ENCODE data around the gene TCF20.

The TCF20 gene

GRCh38 chr22:42261296-42261695 lies 9.2 kb downstream of the TCF20 start:
- DNase-seq = no peak
- H3K9me3 ChIP-seq (ENCODE audit: severe bottlenecking) = no peaks in the 10 kb centered on the region
- no peak overlapping the region for H3K4me3 ChIP-seq (ENCODE audit: low read depth, low read length)
- no peak for TF ChIP-seq CTCF (IDR thresholded peaks at IDR 0.05; ENCODE audit: low read depth, low read length)
- no peaks in the 10 kb centered on the region; the same call in none of the 2 replicates for H3K36me3 ChIP-seq
- H3K27ac ChIP-seq = no peak overlapping the region
- H3K27me3 ChIP-seq (ENCODE audit: insufficient read depth, low read depth, severe bottlenecking) = no peaks in the 10 kb centered on the region

GRCh38 chr22:42258126-42258525 lies 12.3 kb downstream of the TCF20 start:
- no peak for DNase-seq
- no peak for TF ChIP-seq CTCF (IDR thresholded peaks at IDR 0.05; ENCODE audit: low read depth, low read length)
- no peak overlapping the region for H3K27ac ChIP-seq
- no peaks in the 10 kb centered on the region for H3K27me3 ChIP-seq (ENCODE audit: insufficient read depth, low read depth, severe bottlenecking)
- H3K9me3 ChIP-seq (ENCODE audit: severe bottlenecking) = no peaks in the 10 kb centered on the region
- no peaks in the 10 kb centered on the region; the same call in none of the 2 replicates for H3K36me3 ChIP-seq
- no peak overlapping the region for H3K4me3 ChIP-seq (ENCODE audit: low read depth, low read length)

- no peak for DNase-seq
- Histone ChIP-seq H3K27ac (no peak overlapping the region), H3K9me3 (ENCODE audit: severe bottlenecking) (no peaks in the 10 kb centered on the region), H3K27me3 (ENCODE audit: insufficient read depth, low read depth, severe bottlenecking) (no peaks in the 10 kb centered on the region), H3K36me3 (no peaks in the 10 kb centered on the region; the same call in none of the 2 replicates), H3K4me3 (ENCODE audit: low read depth, low read length) (no peak overlapping the region)
- no peak for TF ChIP-seq CTCF (IDR thresholded peaks at IDR 0.05; ENCODE audit: low read depth, low read length)
Observed at GRCh38 chr22:42257386-42257785, 13.1 kb downstream of the TCF20 start.

GRCh38 chr22:42256930-42257329 lies 13.5 kb downstream of the TCF20 start:
- Histone ChIP-seq H3K9me3 (ENCODE audit: severe bottlenecking) (no peaks in the 10 kb centered on the region), H3K36me3 (no peaks in the 10 kb centered on the region; the same call in 1 of the 2 replicates), H3K27me3 (ENCODE audit: insufficient read depth, low read depth, severe bottlenecking) (no peaks in the 10 kb centered on the region), H3K4me3 (ENCODE audit: low read depth, low read length) (no peak overlapping the region), H3K27ac (no peak overlapping the region)
- DNase-seq = no peak
- TF ChIP-seq CTCF (IDR thresholded peaks at IDR 0.05; ENCODE audit: low read depth, low read length) = no peak

GRCh38 chr22:42256220-42256619 lies 14.2 kb downstream of the TCF20 start:
- no peak for DNase-seq
- Histone ChIP-seq H3K27me3 (ENCODE audit: insufficient read depth, low read depth, severe bottlenecking) (no peaks in the 10 kb centered on the region), H3K9me3 (ENCODE audit: severe bottlenecking) (no peaks in the 10 kb centered on the region), H3K4me3 (ENCODE audit: low read depth, low read length) (no peak overlapping the region), H3K27ac (no peak overlapping the region), H3K36me3 (no peaks in the 10 kb centered on the region; the same call in 1 of the 2 replicates)
- TF ChIP-seq CTCF (IDR thresholded peaks at IDR 0.05; ENCODE audit: low read depth, low read length) = no peak

GRCh38 chr22:42249831-42250230 lies 20.6 kb downstream of the TCF20 start:
- no peak for DNase-seq
- H3K27ac ChIP-seq = no peak overlapping the region
- 0 out of 2 replicates have a peak, but pooled peaks cover 4% of the 10 kb centered on the region for H3K36me3 ChIP-seq
- TF ChIP-seq CTCF (IDR thresholded peaks at IDR 0.05; ENCODE audit: low read depth, low read length) = no peak
- no peaks in the 10 kb centered on the region for H3K27me3 ChIP-seq (ENCODE audit: insufficient read depth, low read depth, severe bottlenecking)
- H3K9me3 ChIP-seq (ENCODE audit: severe bottlenecking) = no peaks in the 10 kb centered on the region
- no peak overlapping the region for H3K4me3 ChIP-seq (ENCODE audit: low read depth, low read length)

Data from WERI-Rb-1 (cell line).